ENCODE measurements around the gene ZC2HC1C. TPM values are rescaled to one million over a fixed set of nuclear protein-coding genes. Genes with fewer than 3 reads are reported as not detected.

ZC2HC1C gene
- total and polyA plus RNA-seq, 2 experiments from 2014 or later: 0.90 to 2.8 TPM

DNA sequence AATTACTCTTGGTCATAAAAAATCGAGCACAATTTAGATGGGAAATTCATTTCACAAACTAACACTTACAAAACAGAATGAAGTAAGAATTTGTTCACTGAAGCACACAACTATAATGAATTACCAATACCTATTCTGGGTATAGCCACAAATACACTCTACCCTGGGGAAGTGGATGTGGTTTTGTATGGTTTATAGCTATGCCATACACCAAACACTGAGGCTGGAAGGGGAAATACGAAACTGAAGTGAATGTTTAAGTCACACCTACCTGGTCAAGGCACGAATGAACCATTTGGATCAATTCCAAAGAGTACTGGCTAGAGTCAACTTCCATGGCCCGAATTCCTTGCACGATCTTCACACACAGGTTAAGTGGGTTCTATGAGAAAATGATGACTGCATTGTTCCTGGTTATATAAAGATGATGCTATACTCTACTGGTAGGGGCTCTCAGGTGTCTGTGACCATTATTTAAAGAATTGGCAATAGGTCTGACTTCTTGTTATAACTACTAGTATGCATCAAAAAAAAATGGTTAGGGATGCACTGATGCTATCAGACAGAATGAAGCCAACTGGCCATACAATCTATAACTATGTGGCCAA lies 44.6 kb downstream of the ZC2HC1C start:
- ATAC-seq (no peak), DNase-seq (ENCODE audit: low spot score) (no peak)
- no peaks in the 10 kb centered on the region for H3F3A ChIP-seq (replicated peaks; ENCODE audit: low read depth)
- H3K27me3 ChIP-seq (ENCODE audit: insufficient read depth): no peaks in the 10 kb centered on the region
- TF ChIP-seq EZH2phosphoT487 (IDR thresholded peaks at IDR 0.05; ENCODE audit: unreplicated experiment) (no peak), EZH2 (IDR thresholded peaks at IDR 0.05; ENCODE audit: low read depth, unreplicated experiment) (no peak), POLR2AphosphoS5 (IDR thresholded peaks at IDR 0.05; ENCODE audit: low read depth) (no peak), NANOG (IDR thresholded peaks at IDR 0.05; ENCODE audit: borderline replicate concordance) (no peak), ZNF331 (CRISPR knock-in tag; IDR thresholded peaks at IDR 0.05; ENCODE audit: low read depth) (no peak), ZNF114 (CRISPR knock-in tag; IDR thresholded peaks at IDR 0.05) (no peak), JUNB (IDR thresholded peaks at IDR 0.05; ENCODE audit: unreplicated experiment) (no peak), CREB1 (CRISPR knock-in tag; IDR thresholded peaks at IDR 0.05; ENCODE audit: low read depth) (no peak), STAT1 (IDR thresholded peaks at IDR 0.05; ENCODE audit: unreplicated experiment) (no peak)
- TF ChIP-seq, protein P1, sequence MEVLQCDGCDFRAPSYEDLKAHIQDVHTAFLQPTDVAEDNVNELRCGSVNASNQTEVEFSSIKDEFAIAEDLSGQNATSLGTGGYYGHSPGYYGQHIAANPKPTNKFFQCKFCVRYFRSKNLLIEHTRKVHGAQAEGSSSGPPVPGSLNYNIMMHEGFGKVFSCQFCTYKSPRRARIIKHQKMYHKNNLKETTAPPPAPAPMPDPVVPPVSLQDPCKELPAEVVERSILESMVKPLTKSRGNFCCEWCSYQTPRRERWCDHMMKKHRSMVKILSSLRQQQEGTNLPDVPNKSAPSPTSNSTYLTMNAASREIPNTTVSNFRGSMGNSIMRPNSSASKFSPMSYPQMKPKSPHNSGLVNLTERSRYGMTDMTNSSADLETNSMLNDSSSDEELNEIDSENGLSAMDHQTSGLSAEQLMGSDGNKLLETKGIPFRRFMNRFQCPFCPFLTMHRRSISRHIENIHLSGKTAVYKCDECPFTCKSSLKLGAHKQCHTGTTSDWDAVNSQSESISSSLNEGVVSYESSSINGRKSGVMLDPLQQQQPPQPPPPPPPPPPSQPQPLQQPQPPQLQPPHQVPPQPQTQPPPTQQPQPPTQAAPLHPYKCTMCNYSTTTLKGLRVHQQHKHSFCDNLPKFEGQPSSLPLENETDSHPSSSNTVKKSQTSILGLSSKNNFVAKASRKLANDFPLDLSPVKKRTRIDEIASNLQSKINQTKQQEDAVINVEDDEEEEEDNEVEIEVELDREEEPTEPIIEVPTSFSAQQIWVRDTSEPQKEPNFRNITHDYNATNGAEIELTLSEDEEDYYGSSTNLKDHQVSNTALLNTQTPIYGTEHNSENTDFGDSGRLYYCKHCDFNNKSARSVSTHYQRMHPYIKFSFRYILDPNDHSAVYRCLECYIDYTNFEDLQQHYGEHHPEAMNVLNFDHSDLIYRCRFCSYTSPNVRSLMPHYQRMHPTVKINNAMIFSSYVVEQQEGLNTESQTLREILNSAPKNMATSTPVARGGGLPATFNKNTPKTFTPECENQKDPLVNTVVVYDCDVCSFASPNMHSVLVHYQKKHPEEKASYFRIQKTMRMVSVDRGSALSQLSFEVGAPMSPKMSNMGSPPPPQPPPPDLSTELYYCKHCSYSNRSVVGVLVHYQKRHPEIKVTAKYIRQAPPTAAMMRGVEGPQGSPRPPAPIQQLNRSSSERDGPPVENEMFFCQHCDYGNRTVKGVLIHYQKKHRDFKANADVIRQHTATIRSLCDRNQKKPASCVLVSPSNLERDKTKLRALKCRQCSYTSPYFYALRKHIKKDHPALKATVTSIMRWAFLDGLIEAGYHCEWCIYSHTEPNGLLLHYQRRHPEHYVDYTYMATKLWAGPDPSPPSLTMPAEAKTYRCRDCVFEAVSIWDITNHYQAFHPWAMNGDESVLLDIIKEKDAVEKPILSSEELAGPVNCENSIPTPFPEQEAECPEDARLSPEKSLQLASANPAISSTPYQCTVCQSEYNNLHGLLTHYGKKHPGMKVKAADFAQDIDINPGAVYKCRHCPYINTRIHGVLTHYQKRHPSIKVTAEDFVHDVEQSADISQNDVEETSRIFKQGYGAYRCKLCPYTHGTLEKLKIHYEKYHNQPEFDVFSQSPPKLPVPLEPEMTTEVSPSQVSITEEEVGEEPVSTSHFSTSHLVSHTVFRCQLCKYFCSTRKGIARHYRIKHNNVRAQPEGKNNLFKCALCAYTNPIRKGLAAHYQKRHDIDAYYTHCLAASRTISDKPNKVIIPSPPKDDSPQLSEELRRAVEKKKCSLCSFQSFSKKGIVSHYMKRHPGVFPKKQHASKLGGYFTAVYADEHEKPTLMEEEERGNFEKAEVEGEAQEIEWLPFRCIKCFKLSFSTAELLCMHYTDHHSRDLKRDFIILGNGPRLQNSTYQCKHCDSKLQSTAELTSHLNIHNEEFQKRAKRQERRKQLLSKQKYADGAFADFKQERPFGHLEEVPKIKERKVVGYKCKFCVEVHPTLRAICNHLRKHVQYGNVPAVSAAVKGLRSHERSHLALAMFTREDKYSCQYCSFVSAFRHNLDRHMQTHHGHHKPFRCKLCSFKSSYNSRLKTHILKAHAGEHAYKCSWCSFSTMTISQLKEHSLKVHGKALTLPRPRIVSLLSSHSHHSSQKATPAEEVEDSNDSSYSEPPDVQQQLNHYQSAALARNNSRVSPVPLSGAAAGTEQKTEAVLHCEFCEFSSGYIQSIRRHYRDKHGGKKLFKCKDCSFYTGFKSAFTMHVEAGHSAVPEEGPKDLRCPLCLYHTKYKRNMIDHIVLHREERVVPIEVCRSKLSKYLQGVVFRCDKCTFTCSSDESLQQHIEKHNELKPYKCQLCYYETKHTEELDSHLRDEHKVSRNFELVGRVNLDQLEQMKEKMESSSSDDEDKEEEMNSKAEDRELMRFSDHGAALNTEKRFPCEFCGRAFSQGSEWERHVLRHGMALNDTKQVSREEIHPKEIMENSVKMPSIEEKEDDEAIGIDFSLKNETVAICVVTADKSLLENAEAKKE (CRISPR knock-in tag; IDR thresholded peaks at IDR 0.05): no peak
- TF ChIP-seq, protein P2, sequence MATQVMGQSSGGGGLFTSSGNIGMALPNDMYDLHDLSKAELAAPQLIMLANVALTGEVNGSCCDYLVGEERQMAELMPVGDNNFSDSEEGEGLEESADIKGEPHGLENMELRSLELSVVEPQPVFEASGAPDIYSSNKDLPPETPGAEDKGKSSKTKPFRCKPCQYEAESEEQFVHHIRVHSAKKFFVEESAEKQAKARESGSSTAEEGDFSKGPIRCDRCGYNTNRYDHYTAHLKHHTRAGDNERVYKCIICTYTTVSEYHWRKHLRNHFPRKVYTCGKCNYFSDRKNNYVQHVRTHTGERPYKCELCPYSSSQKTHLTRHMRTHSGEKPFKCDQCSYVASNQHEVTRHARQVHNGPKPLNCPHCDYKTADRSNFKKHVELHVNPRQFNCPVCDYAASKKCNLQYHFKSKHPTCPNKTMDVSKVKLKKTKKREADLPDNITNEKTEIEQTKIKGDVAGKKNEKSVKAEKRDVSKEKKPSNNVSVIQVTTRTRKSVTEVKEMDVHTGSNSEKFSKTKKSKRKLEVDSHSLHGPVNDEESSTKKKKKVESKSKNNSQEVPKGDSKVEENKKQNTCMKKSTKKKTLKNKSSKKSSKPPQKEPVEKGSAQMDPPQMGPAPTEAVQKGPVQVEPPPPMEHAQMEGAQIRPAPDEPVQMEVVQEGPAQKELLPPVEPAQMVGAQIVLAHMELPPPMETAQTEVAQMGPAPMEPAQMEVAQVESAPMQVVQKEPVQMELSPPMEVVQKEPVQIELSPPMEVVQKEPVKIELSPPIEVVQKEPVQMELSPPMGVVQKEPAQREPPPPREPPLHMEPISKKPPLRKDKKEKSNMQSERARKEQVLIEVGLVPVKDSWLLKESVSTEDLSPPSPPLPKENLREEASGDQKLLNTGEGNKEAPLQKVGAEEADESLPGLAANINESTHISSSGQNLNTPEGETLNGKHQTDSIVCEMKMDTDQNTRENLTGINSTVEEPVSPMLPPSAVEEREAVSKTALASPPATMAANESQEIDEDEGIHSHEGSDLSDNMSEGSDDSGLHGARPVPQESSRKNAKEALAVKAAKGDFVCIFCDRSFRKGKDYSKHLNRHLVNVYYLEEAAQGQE (IDR thresholded peaks at IDR 0.05; ENCODE audit: unreplicated experiment): no peak
- TF ChIP-seq, protein P3, sequence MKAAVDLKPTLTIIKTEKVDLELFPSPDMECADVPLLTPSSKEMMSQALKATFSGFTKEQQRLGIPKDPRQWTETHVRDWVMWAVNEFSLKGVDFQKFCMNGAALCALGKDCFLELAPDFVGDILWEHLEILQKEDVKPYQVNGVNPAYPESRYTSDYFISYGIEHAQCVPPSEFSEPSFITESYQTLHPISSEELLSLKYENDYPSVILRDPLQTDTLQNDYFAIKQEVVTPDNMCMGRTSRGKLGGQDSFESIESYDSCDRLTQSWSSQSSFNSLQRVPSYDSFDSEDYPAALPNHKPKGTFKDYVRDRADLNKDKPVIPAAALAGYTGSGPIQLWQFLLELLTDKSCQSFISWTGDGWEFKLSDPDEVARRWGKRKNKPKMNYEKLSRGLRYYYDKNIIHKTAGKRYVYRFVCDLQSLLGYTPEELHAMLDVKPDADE (IDR thresholded peaks at IDR 0.05): no peak
- TF ChIP-seq, protein P4, sequence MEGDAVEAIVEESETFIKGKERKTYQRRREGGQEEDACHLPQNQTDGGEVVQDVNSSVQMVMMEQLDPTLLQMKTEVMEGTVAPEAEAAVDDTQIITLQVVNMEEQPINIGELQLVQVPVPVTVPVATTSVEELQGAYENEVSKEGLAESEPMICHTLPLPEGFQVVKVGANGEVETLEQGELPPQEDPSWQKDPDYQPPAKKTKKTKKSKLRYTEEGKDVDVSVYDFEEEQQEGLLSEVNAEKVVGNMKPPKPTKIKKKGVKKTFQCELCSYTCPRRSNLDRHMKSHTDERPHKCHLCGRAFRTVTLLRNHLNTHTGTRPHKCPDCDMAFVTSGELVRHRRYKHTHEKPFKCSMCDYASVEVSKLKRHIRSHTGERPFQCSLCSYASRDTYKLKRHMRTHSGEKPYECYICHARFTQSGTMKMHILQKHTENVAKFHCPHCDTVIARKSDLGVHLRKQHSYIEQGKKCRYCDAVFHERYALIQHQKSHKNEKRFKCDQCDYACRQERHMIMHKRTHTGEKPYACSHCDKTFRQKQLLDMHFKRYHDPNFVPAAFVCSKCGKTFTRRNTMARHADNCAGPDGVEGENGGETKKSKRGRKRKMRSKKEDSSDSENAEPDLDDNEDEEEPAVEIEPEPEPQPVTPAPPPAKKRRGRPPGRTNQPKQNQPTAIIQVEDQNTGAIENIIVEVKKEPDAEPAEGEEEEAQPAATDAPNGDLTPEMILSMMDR (conservative IDR thresholded peaks at IDR 0.05; ENCODE audit: low read depth in 2 of 2): no peak
- Mint-ChIP-seq H3K4me3 (no peak overlapping the region), H3K9me3 (no peaks in the 10 kb centered on the region), H3K27me3 (ENCODE audit: insufficient read depth, low read depth, poor library complexity) (no peaks in the 10 kb centered on the region), H3K27ac (no peak overlapping the region), H3K36me3 (ENCODE audit: low read depth) (peaks cover 66% of the 10 kb centered on the region), H3K4me1 (no peaks in the 10 kb centered on the region)
- no peak overlapping the region for H3K4me2 ChIP-seq
- no peak overlapping the region for H3K27ac ChIP-seq (ENCODE audit: low read depth)
- H3K4me1 ChIP-seq (ENCODE audit: insufficient read depth): no peaks in the 10 kb centered on the region
- peaks cover 13% of the 10 kb centered on the region; the same call in 1 of the 2 replicates for H3K36me3 ChIP-seq (ENCODE audit: insufficient read depth)
- H2AFZ ChIP-seq: no peak overlapping the region
- no peaks in the 10 kb centered on the region for H3K9me2 ChIP-seq (ENCODE audit: insufficient read depth)
- H3K4me3 ChIP-seq: no peak overlapping the region
- peaks cover 4% of the 10 kb centered on the region; the same call in 1 of the 2 replicates for H4K20me1 ChIP-seq (replicated peaks; ENCODE audit: insufficient read depth)
- H3K79me2 ChIP-seq (replicated peaks; ENCODE audit: insufficient read depth): no peaks in the 10 kb centered on the region
